Suprapubic skin (tissue), 3 donors: Measurements from ENCODE around the gene CHL1.

Source experiments
- CTCF ChIP-seq, 2 donors: fragments of 200-600 bp in 1 of 2; fragments of 450-650 bp in 1 of 2; sonication (generic) in 1 of 2; IDR thresholded peaks; one replicate each; pipeline ENCODE4 v1.5.1; 2016 to 2019; ENCODE audit warnings: antibody characterized with exemption in 2 of 2, mild to moderate bottlenecking in 1 of 2, moderate library complexity in 1 of 2
- EP300 ChIP-seq: sonication (generic); formaldehyde crosslinking; IDR thresholded peaks from one replicate; pipeline ENCODE4 v1.6.1; 2017; ENCODE audit warnings: antibody characterized with exemption
- POLR2A ChIP-seq, 2 donors: fragments of 450-650 bp; IDR thresholded peaks; one replicate each; pipeline ENCODE4 v1.6.1; 2017; ENCODE audit warnings: antibody characterized with exemption in 2 of 2, mild to moderate bottlenecking in 2 of 2, moderate library complexity in 2 of 2

GRCh38 chr3:325495-325894, 128.9 kb downstream of the CHL1 start:
- TF ChIP-seq CTCF (IDR thresholded peaks at IDR 0.05) = no peak
- no peak for TF ChIP-seq POLR2A (IDR thresholded peaks at IDR 0.05)
- no peak for TF ChIP-seq EP300
